Measurements from ENCODE around the gene ELP1. TPM values are rescaled to one million over a fixed set of nuclear protein-coding genes. Genes with fewer than 3 reads are reported as not detected.

Gene ELP1
- total and polyA plus RNA-seq, 2 donors (not counting 3 experiments of a cell fraction or from before 2014, with no cell fraction given) = 12.6 to 21.8 TPM

GRCh38 chr9:108911820-108912219, 22.1 kb downstream of the ELP1 start:
- no TSS peak for BruUV-seq (replicated peaks)
- peaks cover 12 to 19% of the 10 kb centered on the region in 2 experiments for H3K36me3 ChIP-seq (ENCODE audit: control insufficient read depth in 2 of 2, extremely low read depth in 1 of 2, insufficient read depth in 2 of 2, low read length in 2 of 2)
- CTCF ChIA-PET = interaction anchor here (0.8 kb wide), 1 partner anchor 42 kb away, joined by 3 read pairs; no protein-coding TSS in a partner anchor
- no peak overlapping the region for H3K4me2 ChIP-seq (ENCODE audit: insufficient read depth, low read length)
- no peak for TF ChIP-seq POLR2A (IDR thresholded peaks at IDR 0.05; ENCODE audit: low read depth, low read length)
- TF ChIP-seq FOS (IDR thresholded peaks at IDR 0.05; ENCODE audit: borderline replicate concordance, insufficient read depth, low read length) = no peak
- no peak for TF ChIP-seq EZH2 (IDR thresholded peaks at IDR 0.05; ENCODE audit: borderline replicate concordance, low read depth, low read length, severe bottlenecking)
- TF ChIP-seq CTCF (IDR thresholded peaks at IDR 0.05; ENCODE audit: extremely low read depth in 1 of 2, insufficient read depth in 1 of 2, low read depth in 1 of 2, low read length in 2 of 2) = no peak
- no peak for TF ChIP-seq JUN (IDR thresholded peaks at IDR 0.05; ENCODE audit: borderline replicate concordance, insufficient read depth, insufficient read length, low read depth)
- TF ChIP-seq GATA2 (IDR thresholded peaks at IDR 0.05; ENCODE audit: insufficient read depth, insufficient read length, low read depth, low read length) = no peak
- TF ChIP-seq, protein P1, sequence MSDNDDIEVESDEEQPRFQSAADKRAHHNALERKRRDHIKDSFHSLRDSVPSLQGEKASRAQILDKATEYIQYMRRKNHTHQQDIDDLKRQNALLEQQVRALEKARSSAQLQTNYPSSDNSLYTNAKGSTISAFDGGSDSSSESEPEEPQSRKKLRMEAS (IDR thresholded peaks at IDR 0.05; ENCODE audit: insufficient read depth, insufficient read length) = no peak
- TF ChIP-seq MYC (IDR thresholded peaks at IDR 0.05; ENCODE audit: low read depth, low read length) = no peak
- TF ChIP-seq POLR2AphosphoS5 (IDR thresholded peaks at IDR 0.05; ENCODE audit: insufficient read depth, low read depth, low read length) = no peak
- intact Hi-C loops (cut with micrococcal nuclease) (no loop called here), dilution Hi-C loops (cut with MboI; ENCODE audit: extremely low pct_ligation_motif_present, low sequenced_read_pairs) (no loop called here)
- FAIRE-seq (no peak), DNase-seq (ENCODE audit: low read depth, low spot score) (no peak)
- H3K9me1 ChIP-seq (replicated peaks; ENCODE audit: control insufficient read depth, extremely low read depth, insufficient read depth, low read length) = no peaks in the 10 kb centered on the region
- H3K4me3 ChIP-seq (replicated peaks in 1 of 3; ENCODE audit: insufficient read depth in 1 of 3, low read depth in 1 of 3, low read length in 3 of 3) = no peak overlapping the region
- no peaks in the 10 kb centered on the region for H3K79me2 ChIP-seq (ENCODE audit: control insufficient read depth, insufficient read depth, low read length)
- no peaks in the 10 kb centered on the region for H3K9me3 ChIP-seq (replicated peaks; ENCODE audit: control insufficient read depth, insufficient read depth, low read length)
- H3K27me3 ChIP-seq (ENCODE audit: control insufficient read depth in 2 of 2, insufficient read depth in 2 of 2, low read length in 2 of 2) = no peaks in the 10 kb centered on the region
- H3K27ac ChIP-seq (ENCODE audit: insufficient read depth, low read depth, low read length) = no peak overlapping the region
- H3K4me1 ChIP-seq (ENCODE audit: control insufficient read depth, extremely low read depth, insufficient read depth, low read length) = no peaks in the 10 kb centered on the region
- POLR2A ChIA-PET = no interaction called here
- H2AFZ ChIP-seq (ENCODE audit: low read depth, low read length) = no peak overlapping the region
- no peak overlapping the region for H3K9ac ChIP-seq (replicated peaks; ENCODE audit: extremely low read depth, insufficient read depth, low read length)
- H4K20me1 ChIP-seq (replicated peaks; ENCODE audit: control insufficient read depth, extremely low read depth, insufficient read depth, low read length) = no peaks in the 10 kb centered on the region

All from endothelial cell of umbilical vein (primary cell).